PFSK-1 (cell line): ENCODE results near the gene TREML2.

Source experiments
- TAF1 ChIP-seq: IDR thresholded peaks from 2 replicates; pipeline ENCODE4 v1.6.1; 2012; ENCODE audit warnings: low read length, control low read depth, borderline replicate concordance; ENCODE audit not compliant: insufficient read depth
- TF ChIP-seq, protein P1 (sequence below), 2 experiments: IDR thresholded peaks; 2 replicates each; pipeline versions ENCODE4 v1.6.1 to v1.8.0; 2011 to 2012; ENCODE audit warnings: low read depth in 2 of 2, low read length in 2 of 2, control low read depth in 1 of 2, inconsistent platforms in 1 of 2, mild to moderate bottlenecking in 1 of 2, moderate library complexity in 1 of 2; ENCODE audit not compliant: insufficient read depth in 1 of 2

DNA sequence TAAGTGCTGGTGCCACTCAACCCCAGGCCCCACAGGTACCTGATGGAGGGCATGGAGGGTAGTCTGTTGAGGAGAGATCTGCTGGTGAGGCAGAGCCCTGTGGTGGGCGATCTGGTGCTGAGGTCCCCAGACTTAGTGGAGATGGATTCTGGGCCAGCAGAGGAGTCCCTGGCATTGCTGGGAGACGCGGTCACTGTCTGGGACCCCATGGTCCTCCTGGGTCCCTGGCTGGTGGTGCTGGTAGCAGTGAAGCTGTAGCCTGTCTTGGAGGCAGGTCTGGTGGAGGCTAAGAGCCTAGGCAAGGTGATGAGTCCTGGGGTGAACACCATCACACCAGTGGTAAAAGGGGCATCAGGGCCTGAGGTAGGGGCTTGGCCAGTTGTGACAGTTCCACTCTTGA, 6.6 kb downstream of the TREML2 start:
- TF ChIP-seq TAF1 = no peak
- TF ChIP-seq, protein P1, sequence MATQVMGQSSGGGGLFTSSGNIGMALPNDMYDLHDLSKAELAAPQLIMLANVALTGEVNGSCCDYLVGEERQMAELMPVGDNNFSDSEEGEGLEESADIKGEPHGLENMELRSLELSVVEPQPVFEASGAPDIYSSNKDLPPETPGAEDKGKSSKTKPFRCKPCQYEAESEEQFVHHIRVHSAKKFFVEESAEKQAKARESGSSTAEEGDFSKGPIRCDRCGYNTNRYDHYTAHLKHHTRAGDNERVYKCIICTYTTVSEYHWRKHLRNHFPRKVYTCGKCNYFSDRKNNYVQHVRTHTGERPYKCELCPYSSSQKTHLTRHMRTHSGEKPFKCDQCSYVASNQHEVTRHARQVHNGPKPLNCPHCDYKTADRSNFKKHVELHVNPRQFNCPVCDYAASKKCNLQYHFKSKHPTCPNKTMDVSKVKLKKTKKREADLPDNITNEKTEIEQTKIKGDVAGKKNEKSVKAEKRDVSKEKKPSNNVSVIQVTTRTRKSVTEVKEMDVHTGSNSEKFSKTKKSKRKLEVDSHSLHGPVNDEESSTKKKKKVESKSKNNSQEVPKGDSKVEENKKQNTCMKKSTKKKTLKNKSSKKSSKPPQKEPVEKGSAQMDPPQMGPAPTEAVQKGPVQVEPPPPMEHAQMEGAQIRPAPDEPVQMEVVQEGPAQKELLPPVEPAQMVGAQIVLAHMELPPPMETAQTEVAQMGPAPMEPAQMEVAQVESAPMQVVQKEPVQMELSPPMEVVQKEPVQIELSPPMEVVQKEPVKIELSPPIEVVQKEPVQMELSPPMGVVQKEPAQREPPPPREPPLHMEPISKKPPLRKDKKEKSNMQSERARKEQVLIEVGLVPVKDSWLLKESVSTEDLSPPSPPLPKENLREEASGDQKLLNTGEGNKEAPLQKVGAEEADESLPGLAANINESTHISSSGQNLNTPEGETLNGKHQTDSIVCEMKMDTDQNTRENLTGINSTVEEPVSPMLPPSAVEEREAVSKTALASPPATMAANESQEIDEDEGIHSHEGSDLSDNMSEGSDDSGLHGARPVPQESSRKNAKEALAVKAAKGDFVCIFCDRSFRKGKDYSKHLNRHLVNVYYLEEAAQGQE (IDR thresholded peaks at IDR 0.05; ENCODE audit: insufficient read depth in 1 of 2, low read depth in 2 of 2, low read length in 2 of 2) = no peak
